NCI-H2196 treated with DMSO at 0.1 percent for 48 hours (cell line): ENCODE results near the gene TMEM273.

ENCODE experiments used
- DNase-seq: peaks from one replicate; lab custom pipeline; 2025; ENCODE audit not compliant: unreplicated experiment; lab: John Stamatoyannopoulos, UW

Gene TMEM273

GRCh38 chr10:49143249-49143648 lies 44.9 kb downstream of the TMEM273 start:
- no peak for DNase-seq

GRCh38 chr10:49141541-49142332 lies 46.5 kb downstream of the TMEM273 start:
- no peak for DNase-seq

- no peak for DNase-seq
These were observed 47.6 kb downstream of the TMEM273 start for GRCh38 chr10:49140304-49141177.

GRCh38 chr10:49139846-49140195 lies 48.4 kb downstream of the TMEM273 start:
- DNase-seq: no peak

- DNase-seq: no peak
These were observed 49.0 kb downstream of the TMEM273 start for GRCh38 chr10:49139028-49139845.

- no peak for DNase-seq
These were observed 49.8 kb downstream of the TMEM273 start for GRCh38 chr10:49138361-49138891.

- DNase-seq: no peak
These were observed 51.7 kb downstream of the TMEM273 start for GRCh38 chr10:49136525-49136924.

GRCh38 chr10:49135575-49136313 lies 52.4 kb downstream of the TMEM273 start:
- no peak for DNase-seq

GRCh38 chr10:49134327-49134726 lies 53.9 kb downstream of the TMEM273 start:
- no peak for DNase-seq

GRCh38 chr10:49133706-49134248 lies 54.4 kb downstream of the TMEM273 start, which contains the start of gene FAM170B:
Gene FAM170B (minus strand): TSS chr10:49134021. CDS start chr10:49133918, 103 bp downstream.
- DNase-seq: no peak

GRCh38 chr10:49132362-49132737 lies 55.8 kb downstream of the TMEM273 start:
- DNase-seq: no peak

- DNase-seq: no peak
These were observed 56.5 kb downstream of the TMEM273 start for GRCh38 chr10:49131507-49132361.

- DNase-seq: no peak
These were observed 58.8 kb downstream of the TMEM273 start for GRCh38 chr10:49129376-49129775.

GRCh38 chr10:49128854-49129253 lies 59.3 kb downstream of the TMEM273 start:
- no peak for DNase-seq

- no peak for DNase-seq
These were observed 63.9 kb downstream of the TMEM273 start for GRCh38 chr10:49123981-49124950.

GRCh38 chr10:49120911-49121310 lies 67.3 kb downstream of the TMEM273 start:
- DNase-seq: no peak

GRCh38 chr10:49119746-49120145 lies 68.4 kb downstream of the TMEM273 start:
- DNase-seq: no peak
